Stimulated activated naive CD8-positive, alpha-beta T cell treated with anti-CD3 and anti-CD28 coated beads, Interleukin-15, Interleukin-2, amounts not matched to agents 100 ng/mL and 50 ng/mL, for 24 hours (primary cell): Measurements from ENCODE around the gene B3GNT8.
A peak's percentile ranks its signal among the peaks of the same experiment; 100 is the strongest.
"Not testable (repeated sequence)": the region's sequence is repeated elsewhere in the genome, so short reads cannot be mapped to it uniquely, and the experiment has no call there.

Source experiments
- H3K27ac Mint-ChIP-seq: one replicate; pipeline ENCODE4 v1.8.0; 2021; ENCODE audit warnings: mild to moderate bottlenecking, mixed read lengths
- H3K27me3 Mint-ChIP-seq: one replicate; pipeline ENCODE4 v1.8.0; 2021; ENCODE audit warnings: mixed read lengths
- H3K36me3 Mint-ChIP-seq: one replicate; pipeline ENCODE4 v1.8.0; 2021; ENCODE audit warnings: low read depth, mixed read lengths
- H3K4me1 Mint-ChIP-seq: one replicate; pipeline ENCODE4 v1.8.0; 2021; ENCODE audit warnings: low read depth, mixed read lengths
- H3K4me3 Mint-ChIP-seq: one replicate; pipeline ENCODE4 v1.8.0; 2021; ENCODE audit warnings: mild to moderate bottlenecking, mixed read lengths
- H3K9me3 Mint-ChIP-seq: one replicate; pipeline ENCODE4 v1.8.0; 2021; ENCODE audit warnings: mixed read lengths

Gene B3GNT8

GRCh38 chr19:41411100-41411967 lies 15.8 kb downstream of the B3GNT8 start:
- H3K27me3 Mint-ChIP-seq = no peaks in the 10 kb centered on the region
- no peaks in the 10 kb centered on the region for H3K9me3 Mint-ChIP-seq
- H3K36me3 Mint-ChIP-seq = peaks cover 7% of the 10 kb centered on the region
- H3K27ac Mint-ChIP-seq = no peak overlapping the region
- no peak overlapping the region for H3K4me3 Mint-ChIP-seq
- peaks cover 11% of the 10 kb centered on the region for H3K4me1 Mint-ChIP-seq

GRCh38 chr19:41410336-41411054 lies 16.7 kb downstream of the B3GNT8 start:
- H3K4me1 Mint-ChIP-seq = peaks cover 11% of the 10 kb centered on the region
- H3K27me3 Mint-ChIP-seq = no peaks in the 10 kb centered on the region
- H3K9me3 Mint-ChIP-seq = no peaks in the 10 kb centered on the region
- peaks cover 7% of the 10 kb centered on the region for H3K36me3 Mint-ChIP-seq
- no peak overlapping the region for H3K4me3 Mint-ChIP-seq
- peak overlapping the region; percentile 45 for H3K27ac Mint-ChIP-seq

DNA sequence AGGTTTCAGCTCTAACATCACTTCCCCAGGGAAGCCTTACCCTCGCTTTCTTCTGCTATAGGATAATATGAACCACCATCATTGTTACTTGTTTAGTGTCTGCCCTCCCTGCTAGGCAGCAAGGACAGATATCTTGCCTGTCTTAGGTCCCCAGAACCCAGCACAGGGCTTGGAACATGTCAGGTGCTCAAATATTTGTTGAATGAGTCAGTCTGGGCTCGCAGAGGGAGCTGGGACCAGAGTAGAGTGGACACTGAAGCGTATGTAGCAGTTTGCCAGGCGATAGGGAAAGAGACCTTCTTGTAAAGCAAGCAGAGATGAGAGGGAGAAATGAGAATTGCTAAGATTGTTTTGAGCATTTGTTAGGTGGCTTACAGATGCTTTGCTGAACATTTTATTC lies 17.9 kb downstream of the B3GNT8 start:
- Mint-ChIP-seq H3K4me1 (peaks cover 11% of the 10 kb centered on the region), H3K4me3 (no peak overlapping the region), H3K27ac (no peak overlapping the region), H3K9me3 (no peaks in the 10 kb centered on the region), H3K27me3 (no peaks in the 10 kb centered on the region), H3K36me3 (peaks cover 4% of the 10 kb centered on the region)

GRCh38 chr19:41408846-41409245 lies 18.3 kb downstream of the B3GNT8 start:
- not testable (repeated sequence) for H3K27ac Mint-ChIP-seq, H3K9me3 Mint-ChIP-seq, H3K27me3 Mint-ChIP-seq, H3K36me3 Mint-ChIP-seq, H3K4me3 Mint-ChIP-seq
- peaks cover 11% of the 10 kb centered on the region for H3K4me1 Mint-ChIP-seq

DNA sequence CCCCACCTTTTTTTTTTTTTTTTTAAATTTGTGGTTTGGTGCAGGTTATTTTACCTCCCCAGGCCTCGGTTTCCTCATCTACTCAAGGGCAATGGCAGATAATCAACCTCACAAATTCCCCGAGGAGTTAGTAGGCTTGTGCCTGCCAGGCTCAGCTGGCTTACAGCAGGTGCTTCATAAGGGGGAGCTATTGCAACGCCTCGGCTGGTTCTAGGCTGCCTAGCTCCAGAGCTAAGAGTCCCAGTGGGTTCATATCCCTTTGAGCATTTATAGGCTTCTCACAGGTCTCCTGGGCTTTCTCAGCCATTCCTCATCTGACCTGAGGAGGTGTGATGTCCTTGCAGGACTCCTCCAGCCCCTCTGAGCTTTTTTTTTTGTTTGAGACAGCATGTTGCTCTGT lies 18.9 kb downstream of the B3GNT8 start:
- no peak overlapping the region for H3K4me3 Mint-ChIP-seq
- H3K4me1 Mint-ChIP-seq = peaks cover 11% of the 10 kb centered on the region
- no peaks in the 10 kb centered on the region for H3K27me3 Mint-ChIP-seq
- no peak overlapping the region for H3K27ac Mint-ChIP-seq
- H3K9me3 Mint-ChIP-seq = no peaks in the 10 kb centered on the region
- peaks cover 3% of the 10 kb centered on the region for H3K36me3 Mint-ChIP-seq

- no peak overlapping the region for H3K27ac Mint-ChIP-seq
- no peaks in the 10 kb centered on the region for H3K27me3 Mint-ChIP-seq
- H3K4me1 Mint-ChIP-seq = peaks cover 15% of the 10 kb centered on the region
- no peak overlapping the region for H3K4me3 Mint-ChIP-seq
- no peaks in the 10 kb centered on the region for H3K9me3 Mint-ChIP-seq
- peaks cover 3% of the 10 kb centered on the region for H3K36me3 Mint-ChIP-seq
These were observed 19.9 kb downstream of the B3GNT8 start for GRCh38 chr19:41407271-41407670.

DNA sequence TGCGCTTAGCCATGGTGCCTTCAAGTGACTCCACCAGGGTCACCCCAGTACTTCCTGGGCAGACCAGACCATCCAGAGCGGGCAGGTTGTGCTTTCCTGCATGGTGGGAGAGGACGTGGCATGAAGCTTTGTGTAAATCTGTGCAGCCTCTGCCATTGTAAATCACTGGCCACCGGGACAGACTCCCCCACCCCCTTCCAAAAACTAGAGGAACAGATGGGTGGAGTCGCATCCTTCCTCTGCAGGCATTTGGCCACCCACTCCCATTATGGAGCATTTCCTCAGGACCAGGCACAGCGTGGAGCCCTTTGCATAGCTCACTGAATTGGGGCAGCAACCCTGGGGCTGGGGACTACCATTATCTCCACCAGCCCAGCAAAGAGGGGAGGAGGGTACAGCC lies 21.4 kb downstream of the B3GNT8 start:
- H3K4me3 Mint-ChIP-seq = no peak overlapping the region
- peaks cover 4% of the 10 kb centered on the region for H3K36me3 Mint-ChIP-seq
- H3K27ac Mint-ChIP-seq = no peak overlapping the region
- no peaks in the 10 kb centered on the region for H3K9me3 Mint-ChIP-seq
- no peaks in the 10 kb centered on the region for H3K27me3 Mint-ChIP-seq
- peaks cover 15% of the 10 kb centered on the region for H3K4me1 Mint-ChIP-seq

GRCh38 chr19:41403181-41403970 lies 23.8 kb downstream of the B3GNT8 start:
- H3K4me3 Mint-ChIP-seq = no peak overlapping the region
- peaks cover 4% of the 10 kb centered on the region for H3K36me3 Mint-ChIP-seq
- no peaks in the 10 kb centered on the region for H3K27me3 Mint-ChIP-seq
- no peaks in the 10 kb centered on the region for H3K9me3 Mint-ChIP-seq
- peaks cover 16% of the 10 kb centered on the region for H3K4me1 Mint-ChIP-seq
- no peak overlapping the region for H3K27ac Mint-ChIP-seq

- no peak overlapping the region for H3K27ac Mint-ChIP-seq
- H3K4me1 Mint-ChIP-seq = peaks cover 27% of the 10 kb centered on the region
- H3K9me3 Mint-ChIP-seq = no peaks in the 10 kb centered on the region
- no peaks in the 10 kb centered on the region for H3K27me3 Mint-ChIP-seq
- H3K4me3 Mint-ChIP-seq = no peak overlapping the region
- peaks cover 4% of the 10 kb centered on the region for H3K36me3 Mint-ChIP-seq
These were observed 25.2 kb downstream of the B3GNT8 start for GRCh38 chr19:41402010-41402409.

DNA sequence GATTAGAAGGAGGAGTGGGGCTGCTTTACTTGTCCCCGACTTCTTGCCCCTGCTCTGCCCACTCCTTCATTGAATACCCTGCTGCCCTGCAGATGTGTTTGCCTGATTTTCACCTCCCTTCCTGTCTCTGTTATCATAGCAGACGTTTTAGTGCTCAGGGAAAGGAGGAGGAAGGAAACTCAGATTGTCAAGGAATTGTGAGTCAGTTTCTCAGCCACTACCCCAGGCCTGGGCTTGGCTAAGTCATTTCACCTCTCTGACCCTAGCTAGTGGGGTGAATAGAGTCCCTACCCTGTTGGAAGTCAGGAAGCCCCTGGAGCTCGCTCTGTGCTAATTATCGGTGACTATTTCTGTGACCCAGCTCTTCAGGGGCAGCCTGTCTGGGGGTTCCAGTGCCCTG lies 25.7 kb downstream of the B3GNT8 start:
- Mint-ChIP-seq H3K9me3 (no peaks in the 10 kb centered on the region), H3K4me3 (no peak overlapping the region), H3K27me3 (no peaks in the 10 kb centered on the region), H3K36me3 (peaks cover 4% of the 10 kb centered on the region), H3K27ac (no peak overlapping the region), H3K4me1 (peaks cover 31% of the 10 kb centered on the region)

DNA sequence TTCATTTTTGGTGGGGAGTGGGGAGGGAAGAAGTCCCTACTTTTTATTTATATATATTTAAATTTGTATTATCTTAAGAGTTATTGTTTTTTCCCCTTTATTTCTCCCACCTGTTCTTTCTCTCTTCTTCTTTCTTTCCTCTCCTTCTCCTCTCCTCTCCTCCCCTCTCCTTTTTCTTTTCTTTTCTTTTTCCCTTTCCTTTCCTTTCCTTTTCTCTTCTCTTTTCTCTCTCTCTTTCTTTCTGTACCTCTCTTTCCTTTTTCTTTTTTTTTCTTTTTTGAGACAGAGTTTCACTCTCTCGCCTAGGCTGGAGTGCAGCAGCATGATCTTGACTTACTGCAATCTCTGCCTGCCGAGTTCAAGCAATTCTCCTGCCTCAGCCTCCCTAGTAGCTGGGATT lies 27.6 kb downstream of the B3GNT8 start:
- Mint-ChIP-seq H3K36me3 (peaks cover 4% of the 10 kb centered on the region), H3K4me1 (peaks cover 44% of the 10 kb centered on the region), H3K9me3 (no peaks in the 10 kb centered on the region), H3K4me3 (peak overlapping the region; percentile 94), H3K27ac (peak overlapping the region; percentile 43), H3K27me3 (no peaks in the 10 kb centered on the region)

- H3K4me1 Mint-ChIP-seq = peaks cover 44% of the 10 kb centered on the region
- H3K4me3 Mint-ChIP-seq = peak overlapping the region; percentile 94
- peak overlapping the region; percentile 22 for H3K27ac Mint-ChIP-seq
- no peaks in the 10 kb centered on the region for H3K27me3 Mint-ChIP-seq
- no peaks in the 10 kb centered on the region for H3K9me3 Mint-ChIP-seq
- peaks cover 4% of the 10 kb centered on the region for H3K36me3 Mint-ChIP-seq
These were observed 28.1 kb downstream of the B3GNT8 start for GRCh38 chr19:41399091-41399490.

DNA sequence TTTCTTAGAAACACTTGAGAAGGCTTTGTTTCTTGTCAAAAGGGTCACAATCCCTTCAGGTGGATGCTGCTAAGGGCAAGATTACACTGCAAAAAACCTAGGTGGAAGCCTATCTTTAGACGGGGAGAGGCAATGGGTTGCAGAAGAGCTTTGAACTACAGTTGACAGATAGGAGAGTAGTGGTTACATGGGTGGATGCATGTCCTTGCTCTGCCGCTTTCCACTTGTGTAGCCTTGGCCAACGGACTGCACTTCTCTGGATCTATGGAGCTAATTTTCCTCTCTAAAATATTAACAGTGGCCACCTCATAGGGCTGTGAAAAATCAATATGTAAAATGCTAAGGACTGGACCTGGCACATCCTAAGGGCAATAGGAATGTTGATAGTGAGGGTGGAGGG lies 28.6 kb downstream of the B3GNT8 start:
- peak overlapping the region; percentile 94 for H3K4me3 Mint-ChIP-seq
- peaks cover 44% of the 10 kb centered on the region for H3K4me1 Mint-ChIP-seq
- H3K36me3 Mint-ChIP-seq = peaks cover 4% of the 10 kb centered on the region
- H3K9me3 Mint-ChIP-seq = no peaks in the 10 kb centered on the region
- peak overlapping the region; percentile 22 for H3K27ac Mint-ChIP-seq
- H3K27me3 Mint-ChIP-seq = no peaks in the 10 kb centered on the region

DNA sequence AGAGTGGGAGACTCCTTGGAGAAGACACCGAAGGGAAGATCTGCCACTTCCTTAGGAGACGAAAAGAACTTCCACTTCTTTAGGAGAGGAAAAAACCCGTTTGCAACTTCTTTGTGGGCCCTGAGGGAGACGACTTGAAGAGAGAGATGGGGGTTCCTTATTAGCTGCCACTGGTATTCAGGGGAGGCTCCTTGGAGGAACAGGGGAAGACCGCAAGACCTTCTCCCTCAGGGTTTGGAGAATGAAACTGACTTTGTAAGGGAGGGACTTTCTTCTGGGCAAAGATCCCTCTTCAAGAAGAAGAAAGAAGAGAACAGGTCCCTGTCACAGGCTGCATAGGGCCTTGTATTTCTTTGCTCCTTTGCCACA lies 29.1 kb downstream of the B3GNT8 start:
- Mint-ChIP-seq H3K36me3 (peaks cover 4% of the 10 kb centered on the region), H3K27me3 (no peaks in the 10 kb centered on the region), H3K27ac (peak overlapping the region; percentile 100), H3K4me1 (peaks cover 42% of the 10 kb centered on the region), H3K4me3 (peak overlapping the region; percentile 94), H3K9me3 (no peaks in the 10 kb centered on the region)
